ENCODE measurements around the gene RASA3. TPM values are rescaled to one million over a fixed set of nuclear protein-coding genes. Genes with fewer than 3 reads are reported as not detected.

RASA3 gene
- total and polyA plus RNA-seq, 2 of the 8 experiments (the other 6 are each of a cell fraction or from before 2014, with no cell fraction given): 7.5 to 21.9 TPM

DNA sequence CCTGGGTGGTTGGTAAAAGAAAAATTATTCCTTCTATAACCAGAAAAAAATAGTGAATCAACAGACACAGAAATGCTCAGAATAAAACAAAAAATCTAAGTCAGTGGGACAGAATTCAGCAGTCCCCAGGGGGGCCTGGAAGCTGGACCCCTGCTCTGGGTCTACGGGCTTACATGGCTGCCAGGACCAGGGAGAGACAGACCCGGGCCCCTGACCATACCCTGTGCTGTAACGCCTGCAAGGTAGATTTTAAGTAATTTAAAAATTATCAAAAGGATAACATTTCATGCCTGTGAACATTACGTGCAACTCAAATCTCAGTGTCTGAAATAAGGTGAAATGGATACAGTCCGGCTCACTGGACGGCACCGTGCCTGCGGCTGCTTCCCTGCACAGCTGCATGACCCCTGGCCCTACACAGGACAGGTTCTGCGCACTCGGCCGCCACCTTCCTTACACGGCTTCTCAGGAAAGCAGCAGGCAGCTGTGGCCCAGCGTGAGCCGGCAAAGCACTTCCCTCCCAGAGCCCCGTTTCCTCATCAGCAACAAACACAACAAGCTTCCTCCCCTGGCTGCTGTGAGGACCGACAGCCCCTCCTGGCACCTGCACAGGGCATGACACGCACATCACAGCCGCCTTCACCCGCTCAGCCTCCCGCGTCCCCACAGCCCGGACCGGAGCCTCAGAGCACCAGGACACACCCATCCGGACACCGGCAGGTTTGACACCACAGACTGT lies 22.2 kb downstream of the RASA3 start (continued):
- TF ChIP-seq MAFK (IDR thresholded peaks at IDR 0.05; ENCODE audit: low read depth, low read length) (no peak), SRF (IDR thresholded peaks at IDR 0.05; ENCODE audit: low read depth, low read length) (no peak), BRCA1 (IDR thresholded peaks at IDR 0.05; ENCODE audit: low read depth, low read length) (no peak), GABPA (IDR thresholded peaks at IDR 0.05; ENCODE audit: borderline replicate concordance, insufficient read depth, low read length) (no peak), RAD21 (IDR thresholded peaks at IDR 0.05 in 1 of 2, conservative IDR thresholded peaks at IDR 0.05 in 1 of 2; ENCODE audit: low read depth in 2 of 2, low read length in 2 of 2) (peak; percentile 69 to 71), FOSL1 (IDR thresholded peaks at IDR 0.05; ENCODE audit: insufficient read depth, low read depth, low read length) (no peak), EZH2 (IDR thresholded peaks at IDR 0.05; ENCODE audit: low read depth, low read length, severe bottlenecking) (no peak), NANOG (IDR thresholded peaks at IDR 0.05; ENCODE audit: insufficient read depth, low read depth, low read length, poor library complexity, severe bottlenecking) (no peak), EGR1 (IDR thresholded peaks at IDR 0.05; ENCODE audit: borderline replicate concordance, low read depth, low read length) (peak; percentile 59; the same call in 1 of the 2 replicates), TCF12 (IDR thresholded peaks at IDR 0.05; ENCODE audit: low read depth, low read length) (no peak)
- TF ChIP-seq, protein P1, sequence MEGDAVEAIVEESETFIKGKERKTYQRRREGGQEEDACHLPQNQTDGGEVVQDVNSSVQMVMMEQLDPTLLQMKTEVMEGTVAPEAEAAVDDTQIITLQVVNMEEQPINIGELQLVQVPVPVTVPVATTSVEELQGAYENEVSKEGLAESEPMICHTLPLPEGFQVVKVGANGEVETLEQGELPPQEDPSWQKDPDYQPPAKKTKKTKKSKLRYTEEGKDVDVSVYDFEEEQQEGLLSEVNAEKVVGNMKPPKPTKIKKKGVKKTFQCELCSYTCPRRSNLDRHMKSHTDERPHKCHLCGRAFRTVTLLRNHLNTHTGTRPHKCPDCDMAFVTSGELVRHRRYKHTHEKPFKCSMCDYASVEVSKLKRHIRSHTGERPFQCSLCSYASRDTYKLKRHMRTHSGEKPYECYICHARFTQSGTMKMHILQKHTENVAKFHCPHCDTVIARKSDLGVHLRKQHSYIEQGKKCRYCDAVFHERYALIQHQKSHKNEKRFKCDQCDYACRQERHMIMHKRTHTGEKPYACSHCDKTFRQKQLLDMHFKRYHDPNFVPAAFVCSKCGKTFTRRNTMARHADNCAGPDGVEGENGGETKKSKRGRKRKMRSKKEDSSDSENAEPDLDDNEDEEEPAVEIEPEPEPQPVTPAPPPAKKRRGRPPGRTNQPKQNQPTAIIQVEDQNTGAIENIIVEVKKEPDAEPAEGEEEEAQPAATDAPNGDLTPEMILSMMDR (IDR thresholded peaks at IDR 0.05; ENCODE audit: control extremely low read depth in 1 of 3, insufficient read depth in 1 of 3, low read depth in 1 of 3, low read length in 3 of 3): peak in 2 of 3 experiments; percentile 35 to 62; a peak in 3 of 4 replicates
